ENCODE measurements around the gene MND1. TPM values are rescaled to one million over a fixed set of nuclear protein-coding genes. Genes with fewer than 3 reads are reported as not detected.

Gene MND1
- total RNA-seq, 1 donor from 2014 or later: 0.82 TPM

Other genes starting within 250 kb of the MND1 start
- 9.9 and 21.2 TPM in 2 replicates for gene TRIM2, start 140.2 kb upstream of the MND1 start, total RNA-seq
- 18.4 and 18.8 TPM in 2 replicates for gene TMEM131L, start 121.7 kb downstream of the MND1 start, total RNA-seq